ENCODE data around the gene RNF217.

DNA sequence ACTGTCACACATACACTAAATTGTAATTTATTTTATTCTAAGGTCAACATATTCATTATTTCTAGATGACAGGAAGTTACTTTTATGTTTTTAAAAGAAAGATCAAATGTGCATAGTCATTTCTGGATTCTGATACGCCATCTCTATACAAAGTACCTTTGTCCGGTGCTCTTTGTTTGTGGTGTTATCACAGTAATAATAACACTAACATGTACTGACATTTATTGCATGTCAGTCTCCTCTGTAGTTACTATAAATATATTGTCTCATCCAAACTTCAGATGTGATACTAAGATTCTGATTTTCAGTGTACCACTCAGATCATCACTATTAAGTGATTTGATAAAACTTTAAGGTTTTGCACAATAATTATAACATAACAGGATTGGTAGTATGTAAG, 101.1 kb downstream of the RNF217 start:
- no peak for TF ChIP-seq CTCF (IDR thresholded peaks at IDR 0.05)
- no peak for TF ChIP-seq POLR2A (IDR thresholded peaks at IDR 0.05)
- TF ChIP-seq POLR2AphosphoS5 (IDR thresholded peaks at IDR 0.05), result no peak
- TF ChIP-seq EP300 (IDR thresholded peaks at IDR 0.05; ENCODE audit: low read depth), result no peak

Measured in transverse colon (tissue), 4 donors.